Measurements from ENCODE around the gene DLG5.
"Not testable (repeated sequence)": the region's sequence is repeated elsewhere in the genome, so short reads cannot be mapped to it uniquely, and the experiment has no call there.

DLG5 gene

DNA sequence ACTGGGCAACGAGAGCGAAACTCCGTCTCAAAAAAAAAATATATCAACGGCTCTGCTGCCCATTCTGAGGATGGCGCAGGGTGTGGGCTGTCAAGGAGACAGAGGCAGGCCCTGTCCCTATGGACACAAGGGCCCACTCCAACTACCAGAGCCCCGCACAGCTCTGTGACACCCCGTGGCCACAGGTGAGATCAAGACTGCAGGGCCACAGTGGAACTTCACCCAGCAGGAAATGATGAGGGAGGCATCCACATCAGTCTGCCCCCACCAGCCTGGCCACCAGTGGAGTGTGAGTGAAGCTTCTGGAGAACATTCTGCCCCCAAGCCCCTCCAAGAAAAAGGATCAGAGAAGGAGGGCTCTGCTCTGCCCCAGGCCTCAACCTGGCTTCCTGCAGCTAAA lies 136.7 kb downstream of the DLG5 start:
- DNase-seq: no peak

- DNase-seq: no peak
Observed at GRCh38 chr10:77789016-77789415, 137.5 kb downstream of the DLG5 start.

GRCh38 chr10:77788496-77789010 lies 138.0 kb downstream of the DLG5 start:
- DNase-seq: no peak

GRCh38 chr10:77787440-77787839 lies 139.1 kb downstream of the DLG5 start:
- DNase-seq: no peak

DNA sequence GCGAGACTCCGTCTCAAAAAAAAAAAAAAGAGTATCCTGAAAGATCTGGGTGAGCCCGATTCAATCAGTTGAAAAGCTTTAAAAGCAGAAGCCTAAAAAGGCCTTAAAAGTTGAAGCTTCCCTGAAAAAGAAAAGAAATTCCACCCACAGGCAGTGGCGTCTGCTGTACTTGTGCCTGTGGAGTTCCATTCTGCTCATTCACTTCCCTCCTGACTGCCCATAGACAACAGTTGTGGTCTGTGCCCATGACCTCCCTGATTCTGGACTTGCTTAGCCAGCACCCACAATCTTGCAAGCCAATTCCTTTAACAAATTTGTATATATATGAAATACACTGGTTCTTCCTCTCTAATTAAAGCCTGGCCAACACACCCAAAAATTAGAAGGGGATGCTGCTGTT lies 141.7 kb downstream of the DLG5 start:
- no peak for DNase-seq

DNA sequence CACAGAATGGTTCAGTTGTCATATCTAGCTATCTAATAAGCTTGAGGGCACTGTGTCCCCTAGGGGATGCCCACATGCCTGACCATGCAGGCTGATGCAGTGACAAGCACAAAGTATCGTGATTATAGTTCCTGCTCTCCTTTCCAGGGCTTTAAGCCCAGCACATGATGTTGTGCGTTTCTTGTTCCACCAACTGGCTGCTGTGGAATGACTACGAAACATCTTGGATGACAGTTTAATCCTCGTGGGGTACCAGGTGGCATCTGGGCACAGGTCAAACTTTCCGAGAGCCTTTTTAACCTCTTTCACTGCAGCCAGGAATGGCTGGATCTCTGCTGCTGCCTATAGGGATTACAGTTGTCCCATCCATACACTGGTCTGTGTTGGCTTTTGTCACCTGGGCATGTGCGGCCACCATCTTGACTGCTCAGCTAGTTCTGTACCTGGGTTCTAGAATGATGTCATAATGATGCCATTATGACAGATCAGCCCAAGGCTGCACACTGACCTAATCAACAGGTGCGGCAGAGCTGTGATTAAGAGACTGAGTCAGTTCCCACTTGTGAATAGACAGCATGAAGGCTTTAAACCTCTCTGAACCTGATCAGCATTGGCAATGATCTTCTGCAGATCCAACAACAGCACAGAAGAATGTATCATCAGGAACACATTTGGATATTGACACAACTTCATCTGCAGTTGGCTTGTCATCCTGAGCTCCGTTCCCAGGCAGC lies 144.1 kb downstream of the DLG5 start:
- DNase-seq: no peak

GRCh38 chr10:77781451-77782327 lies 144.9 kb downstream of the DLG5 start:
- DNase-seq: no peak

- no peak for DNase-seq
Observed at GRCh38 chr10:77780180-77780579, 146.4 kb downstream of the DLG5 start.

GRCh38 chr10:77776487-77776886 lies 150.1 kb downstream of the DLG5 start:
- no peak for DNase-seq

DNA sequence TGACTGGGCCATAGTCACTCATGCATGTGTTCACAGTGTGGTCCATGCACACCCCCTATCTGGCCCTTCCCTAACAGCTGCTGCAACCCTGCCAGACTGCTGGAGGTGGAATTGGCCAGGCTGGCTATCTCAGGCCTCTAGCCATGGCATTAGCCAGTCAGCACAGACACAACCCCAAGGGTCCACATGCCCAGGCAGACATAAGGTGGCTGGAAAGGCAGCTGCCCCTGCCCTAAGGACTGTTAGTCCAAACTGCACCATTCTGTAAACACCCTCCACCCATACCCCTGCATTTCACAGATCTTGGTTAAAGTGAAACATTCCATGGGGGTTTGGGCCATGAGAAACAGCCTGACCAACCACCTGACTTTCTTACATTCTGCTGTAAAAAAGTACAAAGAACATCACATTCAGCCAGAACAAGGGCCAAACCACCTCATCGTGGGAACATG lies 151.6 kb downstream of the DLG5 start:
- no peak for DNase-seq

- DNase-seq: no peak
Observed at GRCh38 chr10:77773631-77774426, 152.7 kb downstream of the DLG5 start.

DNA sequence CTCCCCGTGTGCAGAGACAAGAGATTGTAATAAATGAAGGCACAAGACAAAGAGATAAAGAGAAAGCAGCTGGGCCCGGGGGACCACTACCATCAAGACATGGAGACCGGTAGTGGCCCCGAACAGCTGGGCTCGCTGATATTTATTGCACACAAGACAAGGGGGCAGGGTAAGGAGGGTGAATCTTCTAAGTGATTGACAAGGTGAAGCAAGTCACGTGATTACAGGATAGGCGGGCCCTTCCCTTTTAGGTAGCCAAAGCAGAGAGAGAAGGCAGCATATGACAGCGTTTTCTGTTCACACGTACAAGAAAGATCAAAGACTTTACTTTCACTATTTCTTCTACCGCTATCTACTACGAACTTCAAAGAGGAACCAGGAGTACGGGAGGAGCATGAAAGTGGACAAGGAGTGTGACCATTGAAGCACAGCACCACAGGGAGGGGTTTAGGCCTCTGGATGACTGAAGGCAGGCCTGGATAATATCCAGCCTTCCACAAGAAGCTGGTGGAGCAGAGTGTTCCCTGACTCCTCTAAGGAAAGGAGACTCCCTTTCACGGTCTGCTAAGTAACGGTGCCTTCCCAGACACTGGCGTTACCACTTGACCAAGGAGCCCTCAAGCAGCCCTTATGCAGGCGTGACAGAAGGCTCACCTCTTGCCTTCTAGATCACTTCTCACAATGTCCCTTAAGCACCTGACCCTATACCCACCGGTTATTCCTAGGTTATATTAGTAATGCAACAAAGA lies 153.5 kb downstream of the DLG5 start:
- not testable (repeated sequence) for DNase-seq

DNA sequence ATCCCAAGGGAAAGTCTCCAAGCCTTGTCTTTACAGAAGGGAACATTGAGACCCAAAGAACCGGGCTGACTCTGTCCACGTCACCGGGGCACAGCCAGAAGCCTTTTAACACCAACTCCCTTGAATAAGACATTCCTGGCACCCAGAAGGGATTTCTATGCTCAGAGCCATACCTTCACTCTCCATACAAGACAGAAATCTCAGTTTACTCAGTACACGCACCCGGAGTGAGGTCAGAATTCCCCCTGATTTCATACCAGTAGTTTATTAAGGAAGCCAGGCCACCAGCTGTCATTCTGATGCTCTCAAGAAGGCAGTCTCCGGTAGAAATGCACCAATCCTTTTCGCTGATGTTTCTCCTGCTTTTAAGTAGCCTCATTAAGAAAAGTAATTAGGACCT lies 154.7 kb downstream of the DLG5 start:
- no peak for DNase-seq

DNA sequence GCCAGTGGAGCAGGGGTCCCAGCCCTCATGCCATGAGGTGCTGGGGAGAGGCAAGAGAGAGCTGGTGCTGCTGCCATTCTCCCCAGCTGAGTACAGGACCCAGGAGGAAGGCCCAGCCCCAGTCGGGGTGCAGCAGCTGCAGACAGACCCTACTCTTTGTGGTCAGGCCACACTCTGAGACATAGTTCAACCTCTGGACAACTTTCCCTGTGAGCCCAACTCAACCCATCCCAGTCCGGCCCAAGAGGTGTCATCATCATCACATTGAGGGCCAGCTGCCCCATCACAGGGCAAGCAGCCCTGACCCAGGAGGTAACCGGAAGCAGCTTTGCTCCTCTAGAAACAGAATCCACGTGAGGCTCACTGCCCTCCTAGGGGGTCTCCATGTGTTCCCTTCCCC lies 155.1 kb downstream of the DLG5 start:
- no peak for DNase-seq

GRCh38 chr10:77770868-77771175 lies 155.7 kb downstream of the DLG5 start:
- DNase-seq: no peak

GRCh38 chr10:77770081-77770867 lies 156.3 kb downstream of the DLG5 start:
- DNase-seq: no peak

DNA sequence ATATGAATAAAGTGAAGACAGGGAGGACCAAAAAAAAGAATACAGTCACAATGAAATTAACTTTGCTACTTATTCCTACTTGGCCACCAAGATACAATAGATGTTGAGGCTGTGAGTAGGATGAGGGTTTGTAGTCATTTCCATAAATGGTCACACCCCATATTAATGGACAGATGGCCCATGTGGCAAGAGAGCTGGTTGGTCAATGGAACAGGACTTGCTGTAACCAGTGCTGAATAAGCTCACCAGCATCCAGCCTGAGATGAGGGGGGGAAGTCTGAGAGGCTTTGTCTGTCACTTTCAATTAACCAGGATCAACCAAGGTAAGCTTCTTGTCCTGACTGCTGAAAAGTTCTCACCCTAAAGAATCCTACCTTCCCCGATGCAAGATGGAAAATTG lies 158.5 kb downstream of the DLG5 start:
- DNase-seq: no peak

DNA sequence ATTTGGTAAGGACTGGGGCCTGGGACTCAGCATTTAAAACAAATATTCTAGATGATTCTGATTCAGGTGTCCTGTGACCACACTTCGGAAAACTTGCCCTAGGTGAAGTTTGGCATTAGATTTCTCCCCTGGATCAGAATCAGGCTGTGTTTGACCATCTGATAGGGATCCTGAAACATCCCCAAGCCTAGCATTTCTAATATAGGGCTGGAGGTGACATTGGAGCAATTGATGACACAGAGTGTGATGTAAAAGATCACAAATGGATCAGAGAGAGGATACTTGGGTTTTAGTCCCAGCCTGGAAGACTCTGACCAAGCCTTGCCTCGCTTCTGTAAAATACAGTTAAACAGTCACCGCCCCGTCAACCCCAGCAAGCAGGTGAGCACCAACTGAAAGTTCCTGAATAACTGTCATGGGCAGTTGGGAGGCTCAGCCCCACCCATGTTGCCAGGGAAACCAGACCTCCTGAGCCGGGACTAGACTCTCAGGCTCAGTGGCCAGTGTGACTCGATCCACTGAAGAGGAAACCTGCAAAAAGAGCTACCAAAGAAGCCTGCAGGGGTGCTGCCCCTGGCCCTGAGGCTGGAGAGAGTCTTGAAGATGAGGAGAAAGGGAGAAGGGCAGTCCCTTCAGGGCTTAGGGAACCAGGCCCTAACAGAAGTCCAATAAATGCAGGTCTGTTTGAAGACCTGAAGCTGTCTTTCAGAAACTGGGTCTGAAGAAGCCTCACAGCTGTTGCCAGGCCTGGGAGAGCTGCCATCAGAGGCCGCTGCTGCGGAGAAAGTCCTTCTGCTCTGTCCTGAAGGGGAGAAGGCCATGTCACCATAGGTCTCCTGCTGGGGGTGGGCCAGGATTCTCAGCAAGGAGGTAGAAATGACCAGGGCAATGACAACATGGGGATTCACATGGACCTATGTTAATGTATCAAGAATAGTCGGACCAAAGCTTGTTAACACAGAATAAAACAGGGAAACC lies 162.8 kb downstream of the DLG5 start:
- no peak for DNase-seq

DNA sequence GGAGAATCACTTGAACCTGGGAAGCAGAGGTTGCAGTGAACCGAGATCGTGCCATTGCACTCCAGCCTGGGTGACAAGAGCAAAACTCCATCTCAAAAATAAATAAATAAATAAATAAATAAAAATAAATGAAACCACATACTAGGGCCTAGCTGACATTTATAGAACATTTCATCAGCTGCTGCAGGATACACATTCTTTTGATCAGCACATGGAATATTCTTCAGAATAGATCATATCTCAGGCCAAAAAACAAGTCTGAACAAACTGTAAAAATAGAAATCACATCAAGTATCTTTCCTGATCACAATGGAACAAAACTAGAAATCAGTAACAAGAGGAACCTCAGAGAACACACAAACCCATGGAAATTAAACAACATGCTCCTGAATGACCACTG lies 168.1 kb downstream of the DLG5 start:
- DNase-seq: not testable (repeated sequence)
